Astrocyte (in vitro differentiated cells and primary cell): ENCODE results near the gene ADGRL1.

Experiments
- CTCF ChIP-seq: IDR thresholded peaks from 2 replicates; pipeline ENCODE4 v1.5.1; 2011; ENCODE audit warnings: low read depth, mild to moderate bottlenecking, inconsistent platforms, low read length, moderate library complexity; ENCODE audit not compliant: insufficient read depth
- EZH2 ChIP-seq: IDR thresholded peaks from 2 replicates; pipeline ENCODE4 v1.6.1; 2012; ENCODE audit warnings: mild to moderate bottlenecking, low read length, inconsistent platforms; ENCODE audit not compliant: insufficient read depth

- TF ChIP-seq EZH2 (no peak), CTCF (no peak)
These were observed 59.2 kb downstream of the ADGRL1 start for GRCh38 chr19:14146789-14147216.
